A673 (cell line): ENCODE measurements around the gene TTC9B. TPM values are rescaled to one million over a fixed set of nuclear protein-coding genes. Genes with fewer than 3 reads are reported as not detected.

Experiments used
- BruUV-seq: library from RNA; stranded (reverse); fragments of 400-500 nt; replicated peaks from 2 replicates; lab custom pipeline; 2021; lab: Mats Ljungman, UMichigan
- CTCF ChIA-PET: fragments of 300-600 bp; sonication (Branson Sonifier 250); formaldehyde crosslinking; loops from one replicate; lab custom pipeline; 2022; ENCODE audit warnings: antibody characterized with exemption; lab: Charles Lee
- POLR2A ChIA-PET: fragments of 300-600 bp; sonication (Branson Sonifier 250); formaldehyde crosslinking; loops from one replicate; lab custom pipeline; 2022; ENCODE audit warnings: antibody characterized with exemption; ENCODE audit not compliant: low non-redundant PET; lab: Charles Lee
- DNase-seq: peaks from one replicate; pipeline ENCODE4 v3.0.0-alpha.2; 2015; ENCODE audit warnings: low spot score
- H3K27ac ChIP-seq: fragments of 200-600 bp; sonication (generic); 2 replicates; pipeline ENCODE4 v1.5.1; 2016; ENCODE audit warnings: mixed run types, low read depth, mild to moderate bottlenecking, mixed read lengths, antibody characterized with exemption, low read length; ENCODE audit not compliant: poor library complexity, severe bottlenecking
- H3K27me3 ChIP-seq: fragments of 200-600 bp; sonication (generic); replicated peaks from 2 replicates; pipeline ENCODE4 v1.6.1; 2017; ENCODE audit warnings: mixed run types, low read depth, mild to moderate bottlenecking, mixed read lengths, antibody characterized with exemption, low read length; ENCODE audit not compliant: insufficient read depth, poor library complexity
- H3K36me3 ChIP-seq: fragments of 200-600 bp; sonication (generic); 2 replicates; pipeline ENCODE4 v1.6.1; 2016; ENCODE audit warnings: mixed run types, mild to moderate bottlenecking, mixed read lengths, antibody characterized with exemption, low read length; ENCODE audit not compliant: insufficient read depth, poor library complexity, severe bottlenecking
- H3K4me1 ChIP-seq: fragments of 200-600 bp; sonication (generic); 2 replicates; pipeline ENCODE4 v1.6.1; 2017; ENCODE audit warnings: mixed run types, mild to moderate bottlenecking, mixed read lengths, antibody characterized with exemption, low read length; ENCODE audit not compliant: insufficient read depth, poor library complexity, severe bottlenecking
- H3K4me3 ChIP-seq: fragments of 200-600 bp; sonication (generic); 2 replicates; pipeline ENCODE4 v1.5.1; 2016; ENCODE audit warnings: low read depth, mixed run types, mild to moderate bottlenecking, mixed read lengths, low read length; ENCODE audit not compliant: poor library complexity, severe bottlenecking
- H3K9me3 ChIP-seq: fragments of 200-600 bp; sonication (generic); 2 replicates; pipeline ENCODE4 v1.6.1; 2016; ENCODE audit warnings: mixed run types, low read depth, mild to moderate bottlenecking, mixed read lengths, antibody characterized with exemption, low read length; ENCODE audit not compliant: poor library complexity, severe bottlenecking
- EZH2 ChIP-seq: fragments of 200-600 bp; sonication (generic); IDR thresholded peaks from 2 replicates; pipeline ENCODE4 v1.6.1; 2017; ENCODE audit warnings: borderline replicate concordance, low read depth, mild to moderate bottlenecking, mixed read lengths, antibody characterized with exemption, low read length; ENCODE audit not compliant: poor library complexity, severe bottlenecking
- intact Hi-C: fragments of 100-400 bp; cut with micrococcal nuclease; formaldehyde crosslinking; loops from one replicate; pipeline ENCODE4 v1.10.0; 2022; ENCODE audit not compliant: unreplicated experiment
- total RNA-seq: library from RNA; stranded (reverse); gene quantifications from 2 replicates; pipeline ENCODE4 v1.2.3, GENCODE V29; 2021
- TF ChIP-seq, protein P1 (sequence below): fragments of 300-800, 200-600 bp; sonication (generic); conservative IDR thresholded peaks from 2 replicates; pipeline ENCODE4 v1.5.1; 2017; ENCODE audit warnings: low read depth, mild to moderate bottlenecking, antibody characterized with exemption, low read length, moderate library complexity, mixed read lengths

The TTC9B gene
- total RNA-seq, 1 experiment from 2014 or later, result not detected

DNA sequence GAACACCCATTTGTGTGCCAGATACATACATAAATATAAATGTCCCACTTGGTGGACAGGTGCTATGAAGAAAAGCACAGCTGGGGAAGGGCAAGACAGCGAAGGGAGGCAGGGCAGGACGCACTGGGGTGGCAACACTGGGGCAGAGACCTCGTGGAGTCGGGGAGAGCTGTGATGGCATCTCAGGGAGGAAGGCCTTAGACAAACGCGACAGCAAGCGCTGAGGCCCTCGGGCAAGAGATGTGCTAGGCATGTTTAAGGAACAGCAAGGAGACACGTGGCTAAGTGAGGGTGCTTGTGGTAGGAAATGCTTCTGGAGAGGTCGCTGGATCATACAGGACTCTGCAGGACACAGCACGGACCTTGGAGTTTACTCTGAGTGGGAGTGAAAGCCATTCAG, 31.6 kb upstream of the TTC9B start:
- BruUV-seq, result no TSS peak
- intact Hi-C loops, result no loop called here
- CTCF ChIA-PET, result no interaction called here
- Histone ChIP-seq H3K9me3 (no peaks in the 10 kb centered on the region), H3K27ac (no peak overlapping the region), H3K27me3 (no peaks in the 10 kb centered on the region), H3K4me1 (peaks cover 5% of the 10 kb centered on the region), H3K36me3 (peaks cover 13% of the 10 kb centered on the region), H3K4me3 (no peak overlapping the region)
- POLR2A ChIA-PET, result no interaction called here
- DNase-seq, result no peak
- no peak for TF ChIP-seq EZH2
- TF ChIP-seq, protein P1, sequence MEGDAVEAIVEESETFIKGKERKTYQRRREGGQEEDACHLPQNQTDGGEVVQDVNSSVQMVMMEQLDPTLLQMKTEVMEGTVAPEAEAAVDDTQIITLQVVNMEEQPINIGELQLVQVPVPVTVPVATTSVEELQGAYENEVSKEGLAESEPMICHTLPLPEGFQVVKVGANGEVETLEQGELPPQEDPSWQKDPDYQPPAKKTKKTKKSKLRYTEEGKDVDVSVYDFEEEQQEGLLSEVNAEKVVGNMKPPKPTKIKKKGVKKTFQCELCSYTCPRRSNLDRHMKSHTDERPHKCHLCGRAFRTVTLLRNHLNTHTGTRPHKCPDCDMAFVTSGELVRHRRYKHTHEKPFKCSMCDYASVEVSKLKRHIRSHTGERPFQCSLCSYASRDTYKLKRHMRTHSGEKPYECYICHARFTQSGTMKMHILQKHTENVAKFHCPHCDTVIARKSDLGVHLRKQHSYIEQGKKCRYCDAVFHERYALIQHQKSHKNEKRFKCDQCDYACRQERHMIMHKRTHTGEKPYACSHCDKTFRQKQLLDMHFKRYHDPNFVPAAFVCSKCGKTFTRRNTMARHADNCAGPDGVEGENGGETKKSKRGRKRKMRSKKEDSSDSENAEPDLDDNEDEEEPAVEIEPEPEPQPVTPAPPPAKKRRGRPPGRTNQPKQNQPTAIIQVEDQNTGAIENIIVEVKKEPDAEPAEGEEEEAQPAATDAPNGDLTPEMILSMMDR, result no peak

DNA sequence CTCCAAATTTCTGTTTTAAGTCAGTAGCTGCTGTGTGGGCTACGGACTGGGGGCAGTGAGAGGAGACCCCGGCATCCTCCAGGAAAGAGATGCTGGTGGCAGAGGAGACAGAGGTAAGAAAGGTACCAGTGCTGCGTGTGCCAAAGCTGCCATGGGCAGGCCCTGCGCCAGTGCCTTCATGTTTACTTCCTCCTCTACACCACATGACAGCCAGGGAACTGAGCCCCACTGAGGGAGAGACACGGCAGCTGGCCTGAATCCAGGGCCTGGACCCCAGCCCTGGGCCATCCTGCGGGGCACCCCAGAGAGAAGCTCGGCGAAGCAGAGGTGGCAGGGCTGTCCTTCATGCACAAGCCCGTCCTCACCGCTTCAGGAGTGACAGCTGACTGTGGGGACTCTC, 31.0 kb upstream of the TTC9B start:
- peaks cover 11% of the 10 kb centered on the region for H3K36me3 ChIP-seq
- DNase-seq, result no peak
- TF ChIP-seq EZH2, result no peak
- TF ChIP-seq, protein P1, result no peak
- BruUV-seq, result no TSS peak
- H3K27me3 ChIP-seq, result no peaks in the 10 kb centered on the region
- ChIA-PET CTCF (no interaction called here), POLR2A (no interaction called here)
- intact Hi-C loops, result no loop called here
- H3K9me3 ChIP-seq, result no peaks in the 10 kb centered on the region
- H3K27ac ChIP-seq, result no peak overlapping the region
- H3K4me1 ChIP-seq, result peaks cover 8% of the 10 kb centered on the region
- no peak overlapping the region for H3K4me3 ChIP-seq

DNA sequence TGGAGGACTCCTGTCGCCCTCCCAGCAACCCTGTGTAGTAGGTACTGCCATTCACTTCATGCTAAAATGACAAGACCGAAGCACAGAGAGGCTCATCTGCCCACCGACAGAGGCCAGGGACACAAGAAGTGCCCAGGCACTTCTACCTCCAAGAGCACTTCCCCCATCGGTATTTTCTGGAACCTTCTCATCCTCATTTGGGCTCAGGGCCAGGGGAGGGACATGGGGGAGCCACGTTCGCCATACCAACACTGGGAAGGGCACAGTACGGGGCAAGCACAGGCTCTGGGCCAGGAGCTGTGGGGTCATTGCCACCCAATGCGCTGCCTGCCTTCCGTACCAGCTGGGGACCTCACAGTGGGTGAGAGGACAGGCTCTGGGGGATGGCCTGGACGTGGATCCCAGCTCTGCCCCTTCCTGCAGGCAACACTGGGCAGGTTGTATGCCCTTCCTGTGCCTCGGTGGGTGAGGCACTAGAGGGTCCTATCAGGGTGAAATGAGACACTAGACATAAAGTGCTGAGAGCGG, 29.6 kb upstream of the TTC9B start:
- no peaks in the 10 kb centered on the region for H3K9me3 ChIP-seq
- no peaks in the 10 kb centered on the region for H3K27me3 ChIP-seq
- no TSS peak for BruUV-seq
- H3K27ac ChIP-seq, result peak overlapping the region; percentile 10
- H3K4me3 ChIP-seq, result no peak overlapping the region
- ChIA-PET CTCF (no interaction called here), POLR2A (interaction anchor here (0.7 kb wide), 1 partner anchor 118 kb away, joined by 3 read pairs; no protein-coding TSS in a partner anchor)
- peaks cover 8% of the 10 kb centered on the region for H3K4me1 ChIP-seq
- H3K36me3 ChIP-seq, result peaks cover 3% of the 10 kb centered on the region
- intact Hi-C loops, result no loop called here
- TF ChIP-seq, protein P1, result no peak
- no peak for TF ChIP-seq EZH2
- DNase-seq, result no peak
